ENCODE results near the gene PPDPF. TPM values are rescaled to one million over a fixed set of nuclear protein-coding genes. Genes with fewer than 3 reads are reported as not detected.

The PPDPF gene
- polyA plus RNA-seq, 2 of the 4 experiments (the other 2 are of a cell fraction): 7.7 to 217 TPM

- no peaks in the 10 kb centered on the region for H3K9me3 ChIP-seq
- TF ChIP-seq HDAC2 (IDR thresholded peaks at IDR 0.05): no peak
- TF ChIP-seq PBX3 (IDR thresholded peaks at IDR 0.05): no peak
- TF ChIP-seq CHD4 (IDR thresholded peaks at IDR 0.05; ENCODE audit: borderline replicate concordance): no peak
- no peak for TF ChIP-seq EHMT2 (IDR thresholded peaks at IDR 0.05; ENCODE audit: low read depth)
- TF ChIP-seq ELK1 (IDR thresholded peaks at IDR 0.05; ENCODE audit: low read depth, low read length): no peak
- TF ChIP-seq FOXS1 (CRISPR knock-in tag; IDR thresholded peaks at IDR 0.05): no peak
- TF ChIP-seq MAFK (IDR thresholded peaks at IDR 0.05; ENCODE audit: partially characterized antibody): no peak
- TF ChIP-seq HMGXB4 (CRISPR knock-in tag; IDR thresholded peaks at IDR 0.05; ENCODE audit: borderline replicate concordance): no peak
- TF ChIP-seq CTCF (IDR thresholded peaks at IDR 0.05): no peak
- no peak for TF ChIP-seq BCL3 (IDR thresholded peaks at IDR 0.05)
- TF ChIP-seq HEYL (CRISPR knock-in tag; IDR thresholded peaks at IDR 0.05): no peak
- no peak for TF ChIP-seq HOXB5 (CRISPR knock-in tag; IDR thresholded peaks at IDR 0.05)
- TF ChIP-seq ATOH8 (CRISPR knock-in tag; IDR thresholded peaks at IDR 0.05; ENCODE audit: low read depth): no peak
- no peak for TF ChIP-seq NPAS2 (CRISPR knock-in tag; IDR thresholded peaks at IDR 0.05; ENCODE audit: borderline replicate concordance)
- no peak for TF ChIP-seq ZFP36 (IDR thresholded peaks at IDR 0.05; ENCODE audit: borderline replicate concordance, partially characterized antibody)
- no peak for TF ChIP-seq RFX5 (IDR thresholded peaks at IDR 0.05)
- no peak for TF ChIP-seq BHLHE40 (IDR thresholded peaks at IDR 0.05; ENCODE audit: low read depth, low read length)
- H3K4me3 ChIP-seq: no peak overlapping the region
- DNase-seq (ENCODE audit: low read depth in 1 of 2, low spot score in 1 of 2): no peak
- ATAC-seq: no peak
- no peak for FAIRE-seq
- H3K4me2 ChIP-seq: no peak overlapping the region
- 84% methylated on average over 24 of the region's 46 CpGs for WGBS (ENCODE audit: missing lambda C conversion rate)
- peaks cover 7% of the 10 kb centered on the region; the same call in 2 of the 3 replicates for H3K4me1 ChIP-seq
- CTCF ChIA-PET: interaction anchor here (0.7 to 1.5 kb wide), 3 partner anchors 30 to 404 kb away, joined by 3 to 7 read pairs (median 3); no protein-coding TSS in a partner anchor
- POLR2A ChIA-PET: interaction anchor here (0.7 kb wide), 1 partner anchor 89 kb away, joined by 3 read pairs; the partner anchor contains the start of gene RTEL1
- H3K27ac ChIP-seq: no peak overlapping the region
These were observed 48.7 kb downstream of the PPDPF start for GRCh38 chr20:63568986-63569949.

Measured in A549 (cell line).